GM12878 (cell line): ENCODE results near the gene PDLIM4. TPM values are rescaled to one million over a fixed set of nuclear protein-coding genes. Genes with fewer than 3 reads are reported as not detected.

Experiments used
- ATAC-seq: fragments of 200-7000 bp; cut with Tn5 transposase; 3 replicates; pipeline ENCODE4 v1.9.1; 2020; ENCODE audit warnings: mild to moderate bottlenecking, moderate library complexity
- BruUV-seq: library from RNA; stranded (reverse); fragments of 400-500 nt; replicated peaks from 2 replicates; lab custom pipeline; 2021; lab: Mats Ljungman, UMichigan
- CTCF ChIA-PET: fragments of 300-600 bp; sonication (Branson Sonifier 250); formaldehyde crosslinking; extraction: SDS; loops from one replicate; lab custom pipeline; 2021; ENCODE audit warnings: inconsistent platforms; lab: Yijun Ruan, JAX
- POLR2A ChIA-PET: fragments of 350-600 bp; formaldehyde crosslinking; extraction: SDS; loops from one replicate; lab custom pipeline; 2021; ENCODE audit warnings: inconsistent platforms; lab: Charles Lee
- RAD21 ChIA-PET: fragments of 300-600 bp; sonication (Branson Sonifier 250); formaldehyde crosslinking; loops from one replicate; lab custom pipeline; 2023; ENCODE audit warnings: antibody characterized with exemption; ENCODE audit not compliant: unreplicated experiment; lab: Charles Lee
- SMC1A ChIA-PET: fragments of 300-600 bp; sonication (Branson Sonifier 250); formaldehyde crosslinking; loops from one replicate; lab custom pipeline; 2023; ENCODE audit not compliant: unreplicated experiment, uncharacterized antibody; lab: Charles Lee
- DNase-seq: peaks from one replicate; pipeline ENCODE4 v3.0.0-alpha.2; 2011; ENCODE audit warnings: low read depth, low spot score
- FAIRE-seq: peaks from 3 replicates; lab custom pipeline; 2011; peaks lifted over from hg19 to GRCh38; lab: Jason Lieb, UNC
- H2AFZ ChIP-seq: 2 replicates; pipeline ENCODE4 v1.6.0; 2011; ENCODE audit warnings: low read depth, low read length, control low read depth; ENCODE audit not compliant: control insufficient read depth
- H3K27ac ChIP-seq: 2 replicates; pipeline ENCODE4 v1.5.1; 2011; ENCODE audit warnings: control low read depth; ENCODE audit not compliant: control insufficient read depth, insufficient read depth
- H3K27me3 ChIP-seq, 2 experiments: replicated peaks in 1 of 2; 2 replicates each; pipeline versions ENCODE4 v1.6.0 to v1.6.1; 2011; ENCODE audit warnings: low read length in 1 of 2; ENCODE audit not compliant: control insufficient read depth in 2 of 2, insufficient read depth in 2 of 2
- H3K36me3 ChIP-seq, 2 experiments: 2 replicates each; pipeline ENCODE4 v1.5.1; 2011; ENCODE audit warnings: low read length in 1 of 2; ENCODE audit not compliant: control insufficient read depth in 2 of 2, insufficient read depth in 2 of 2
- H3K4me1 ChIP-seq: 2 replicates; pipeline ENCODE4 v1.6.1; 2011; ENCODE audit warnings: mild to moderate bottlenecking, low read length, moderate library complexity, mixed read lengths; ENCODE audit not compliant: control insufficient read depth, insufficient read depth
- H3K4me2 ChIP-seq: 2 replicates; pipeline ENCODE4 v1.6.0; 2011; ENCODE audit warnings: control low read depth; ENCODE audit not compliant: control insufficient read depth, insufficient read depth
- H3K4me3 ChIP-seq: fragments of 200-600 bp; sonication (generic); 2 replicates; pipeline ENCODE4 v1.5.1; 2016
- H3K79me2 ChIP-seq: 2 replicates; pipeline ENCODE4 v1.6.0; 2011; ENCODE audit warnings: low read length; ENCODE audit not compliant: control insufficient read depth, insufficient read depth
- H3K9ac ChIP-seq: 2 replicates; pipeline ENCODE4 v1.8.0; 2011; ENCODE audit warnings: low read length, control low read depth, mixed read lengths; ENCODE audit not compliant: control insufficient read depth, insufficient read depth
- H3K9me3 ChIP-seq: replicated peaks from 3 replicates; pipeline ENCODE4 v1.5.1; 2011; ENCODE audit warnings: mild to moderate bottlenecking, low read length; ENCODE audit not compliant: control insufficient read depth, insufficient read depth
- H4K20me1 ChIP-seq: 2 replicates; pipeline ENCODE4 v1.6.0; 2011; ENCODE audit not compliant: control insufficient read depth, insufficient read depth
- BCL11A ChIP-seq: IDR thresholded peaks from 2 replicates; pipeline ENCODE4 v1.6.1; 2011; ENCODE audit warnings: low read depth, low read length
- CBX3 ChIP-seq: fragments of 200-600 bp; sonication (generic); IDR thresholded peaks from 2 replicates; pipeline ENCODE4 v1.6.1; 2016; ENCODE audit warnings: low read depth, borderline replicate concordance
- CREB1 ChIP-seq: IDR thresholded peaks from 2 replicates; pipeline ENCODE4 v1.6.1; 2012; ENCODE audit warnings: low read depth, mild to moderate bottlenecking, inconsistent platforms
- POLR2A ChIP-seq: IDR thresholded peaks from 2 replicates; pipeline ENCODE4 v1.6.1; 2011; ENCODE audit warnings: low read depth, mild to moderate bottlenecking, low read length
- ZBTB33 ChIP-seq: fragments of 450-650 bp; IDR thresholded peaks from 2 replicates; pipeline ENCODE4 v1.6.1; 2017; ENCODE audit warnings: mild to moderate bottlenecking
- ZNF207 ChIP-seq: fragments of 450-650 bp; IDR thresholded peaks from 2 replicates; pipeline ENCODE4 v1.6.1; 2014; ENCODE audit warnings: antibody characterized with exemption, mild to moderate bottlenecking, borderline replicate concordance
- WGBS: methylation state at CpG from one replicate; pipeline ENCODE4 v1.1.6; 2016; ENCODE audit warnings: low lambda C conversion rate; ENCODE audit not compliant: insufficient replicate concordance, insufficient coverage; ENCODE audit errors: missing lambda C conversion rate; 5-methylcytosine and 5-hydroxymethylcytosine counted together
- in situ Hi-C: fragments of 300-500 bp; cut with MboI; formaldehyde crosslinking; loops from 9 replicates; pipeline ENCODE4 v1.14.3; 2018; ENCODE audit warnings: mixed read lengths
- intact Hi-C: fragments of 100-400 bp; cut with micrococcal nuclease; formaldehyde crosslinking; loops from one replicate; pipeline ENCODE4 v1.14.2; 2022; ENCODE audit not compliant: unreplicated experiment
- polyA plus RNA-seq, 11 experiments: library from polyadenylated mRNA; depleted of rRNA in 4 of 11; unstranded in 6 of 11; stranded (reverse) in 5 of 11; fragments of >200 nt; fragmentation: Nextera tagmentation in 4 of 11; fragmentation: Illumina TruSeq in 1 of 11; extraction: Ambion mirVana in 4 of 11; extraction: Trizol in 1 of 11; gene quantifications; 1 replicate in 1 of 11; 2 replicates in 10 of 11; pipeline versions ENCODE4 v1.2.1 to v1.2.3, GENCODE V29; 2011 to 2016; ENCODE audit warnings: inconsistent platforms in 2 of 11, missing spikeins in 2 of 11, low read depth in 1 of 11
- total RNA-seq, 4 experiments: library from RNA; depleted of rRNA in 3 of 4; stranded (reverse); fragments of >200 nt in 3 of 4; fragmentation: Illumina TruSeq in 1 of 4; extraction: Trizol in 1 of 4; gene quantifications; 2 replicates each; pipeline versions ENCODE4 v1.2.1 to v1.2.3, GENCODE V29; 2013 to 2021
- TF ChIP-seq, protein P1 (sequence below): fragments of 450-650 bp; IDR thresholded peaks from 2 replicates; pipeline ENCODE4 v1.6.1; 2017; ENCODE audit warnings: mild to moderate bottlenecking, moderate library complexity

Gene PDLIM4
- total and polyA plus RNA-seq, 10 of the 15 experiments (the other 5 are each of a cell fraction or from before 2014, with no cell fraction given): 0.13 to 1.7 (median 0.39) TPM; not detected in 3

- ChIA-PET CTCF (interaction anchor here (0.6 to 1.0 kb wide), 2 partner anchors 32 to 62 kb away, joined by 3 to 6 read pairs; no protein-coding TSS in a partner anchor), RAD21 (interaction anchor here (1.5 kb wide), 1 partner anchor 62 kb away, joined by 3 read pairs; no protein-coding TSS in a partner anchor), SMC1A (no interaction called here), POLR2A (no interaction called here)
- Histone ChIP-seq H3K4me1 (no peaks in the 10 kb centered on the region), H3K9ac (no peak overlapping the region), H3K27me3 (peaks cover 2 to 5% of the 10 kb centered on the region in 2 experiments; a peak in 3 of 4 replicates), H4K20me1 (no peaks in the 10 kb centered on the region; the same call in 1 of the 2 replicates), H3K27ac (no peak overlapping the region), H3K79me2 (no peaks in the 10 kb centered on the region), H3K4me3 (no peak overlapping the region), H2AFZ (no peak overlapping the region), H3K36me3 (no peaks in the 10 kb centered on the region), H3K9me3 (no peaks in the 10 kb centered on the region; the same call in 2 of the 3 replicates), H3K4me2 (no peak overlapping the region)
- 37% methylated on average over 6 of the region's 6 CpGs for WGBS
- no TSS peak for BruUV-seq
- FAIRE-seq: no peak
- no peak for TF ChIP-seq ZBTB33
- TF ChIP-seq, protein P1, sequence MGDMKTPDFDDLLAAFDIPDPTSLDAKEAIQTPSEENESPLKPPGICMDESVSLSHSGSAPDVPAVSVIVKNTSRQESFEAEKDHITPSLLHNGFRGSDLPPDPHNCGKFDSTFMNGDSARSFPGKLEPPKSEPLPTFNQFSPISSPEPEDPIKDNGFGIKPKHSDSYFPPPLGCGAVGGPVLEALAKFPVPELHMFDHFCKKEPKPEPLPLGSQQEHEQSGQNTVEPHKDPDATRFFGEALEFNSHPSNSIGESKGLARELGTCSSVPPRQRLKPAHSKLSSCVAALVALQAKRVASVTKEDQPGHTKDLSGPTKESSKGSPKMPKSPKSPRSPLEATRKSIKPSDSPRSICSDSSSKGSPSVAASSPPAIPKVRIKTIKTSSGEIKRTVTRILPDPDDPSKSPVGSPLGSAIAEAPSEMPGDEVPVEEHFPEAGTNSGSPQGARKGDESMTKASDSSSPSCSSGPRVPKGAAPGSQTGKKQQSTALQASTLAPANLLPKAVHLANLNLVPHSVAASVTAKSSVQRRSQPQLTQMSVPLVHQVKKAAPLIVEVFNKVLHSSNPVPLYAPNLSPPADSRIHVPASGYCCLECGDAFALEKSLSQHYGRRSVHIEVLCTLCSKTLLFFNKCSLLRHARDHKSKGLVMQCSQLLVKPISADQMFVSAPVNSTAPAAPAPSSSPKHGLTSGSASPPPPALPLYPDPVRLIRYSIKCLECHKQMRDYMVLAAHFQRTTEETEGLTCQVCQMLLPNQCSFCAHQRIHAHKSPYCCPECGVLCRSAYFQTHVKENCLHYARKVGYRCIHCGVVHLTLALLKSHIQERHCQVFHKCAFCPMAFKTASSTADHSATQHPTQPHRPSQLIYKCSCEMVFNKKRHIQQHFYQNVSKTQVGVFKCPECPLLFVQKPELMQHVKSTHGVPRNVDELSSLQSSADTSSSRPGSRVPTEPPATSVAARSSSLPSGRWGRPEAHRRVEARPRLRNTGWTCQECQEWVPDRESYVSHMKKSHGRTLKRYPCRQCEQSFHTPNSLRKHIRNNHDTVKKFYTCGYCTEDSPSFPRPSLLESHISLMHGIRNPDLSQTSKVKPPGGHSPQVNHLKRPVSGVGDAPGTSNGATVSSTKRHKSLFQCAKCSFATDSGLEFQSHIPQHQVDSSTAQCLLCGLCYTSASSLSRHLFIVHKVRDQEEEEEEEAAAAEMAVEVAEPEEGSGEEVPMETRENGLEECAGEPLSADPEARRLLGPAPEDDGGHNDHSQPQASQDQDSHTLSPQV: no peak
- TF ChIP-seq CREB1: no peak
- TF ChIP-seq BCL11A: no peak
- no peak for TF ChIP-seq ZNF207
- TF ChIP-seq CBX3: no peak
- TF ChIP-seq POLR2A: no peak
- intact Hi-C loops (no loop called here), in situ Hi-C loops (no loop called here)
- no peak for ATAC-seq
- no peak for DNase-seq
These were observed 43.3 kb downstream of the PDLIM4 start for GRCh38 chr5:132300577-132301343.
